Bronchial smooth muscle cell (primary cell): ENCODE data around the gene MAFB. TPM values are rescaled to one million over a fixed set of nuclear protein-coding genes. Genes with fewer than 3 reads are reported as not detected.

Experiments
- total RNA-seq: library from RNA; depleted of rRNA; stranded (reverse); fragments of >200 nt; gene quantifications from 2 replicates; pipeline ENCODE4 v1.2.1, GENCODE V29; 2014

MAFB gene
- 0.32 and 1.1 TPM in 2 replicates for total RNA-seq

DNA sequence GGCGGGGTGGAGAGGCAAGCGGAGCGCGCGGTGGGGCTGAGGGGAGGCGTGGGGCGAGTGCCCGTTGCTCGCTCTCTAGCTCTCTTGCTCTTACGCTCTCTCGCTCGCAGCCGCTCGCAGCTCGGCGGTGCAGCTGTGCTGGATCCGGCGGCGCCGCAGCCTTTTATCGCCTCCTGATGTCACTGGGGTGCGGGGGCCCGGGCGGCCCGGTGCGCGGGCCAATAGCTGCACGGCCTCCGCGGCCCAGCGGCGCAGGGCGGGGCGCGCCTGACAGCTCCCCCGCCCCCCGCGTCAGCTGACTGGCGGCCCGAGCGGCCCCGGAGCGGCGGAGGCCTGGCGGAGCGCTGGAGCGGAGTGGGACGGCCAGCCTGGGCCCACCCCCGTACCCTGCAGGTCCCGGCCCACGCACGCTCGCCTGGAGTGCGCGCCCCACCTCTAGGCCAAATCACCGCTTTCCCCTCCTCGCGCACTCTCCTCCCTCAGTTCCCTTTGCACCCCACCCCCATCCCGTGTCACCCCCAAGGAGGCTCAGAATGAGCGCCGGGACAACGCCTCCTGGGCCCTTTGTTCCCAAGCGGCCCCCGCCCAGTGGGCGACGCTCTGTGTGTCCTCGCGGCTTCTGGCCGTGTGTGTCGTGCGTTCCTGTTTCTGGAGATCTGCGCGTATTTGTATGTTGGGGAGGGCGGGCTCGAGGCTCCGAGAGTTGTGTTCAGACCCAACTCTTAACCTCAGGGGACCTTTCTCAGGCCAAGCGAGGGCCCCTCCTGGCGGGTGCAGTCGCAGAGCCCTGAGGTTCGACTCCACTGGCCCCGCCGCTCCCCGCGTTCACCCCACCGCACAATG, at the start of gene MAFB:
TSS of gene MAFB (minus strand) at position 137 of the 843 bp plus-strand sequence. CDS start 386 bp downstream, outside the sequence.

